GM18507 (cell line): ENCODE data around the gene GOLGA8R.
"Not testable (repeated sequence)": the region's sequence is repeated elsewhere in the genome, so short reads cannot be mapped to it uniquely, and the experiment has no call there.

ENCODE experiments used
- DNase-seq: peaks from one replicate; pipeline ENCODE4 v3.0.0; 2011; ENCODE audit warnings: low read depth; ENCODE audit not compliant: insufficient read length; ENCODE audit errors: extremely low spot score
- FAIRE-seq: peaks from 2 replicates; lab custom pipeline; 2011; peaks lifted over from hg19 to GRCh38; lab: Jason Lieb, UNC

Gene GOLGA8R, protein sequence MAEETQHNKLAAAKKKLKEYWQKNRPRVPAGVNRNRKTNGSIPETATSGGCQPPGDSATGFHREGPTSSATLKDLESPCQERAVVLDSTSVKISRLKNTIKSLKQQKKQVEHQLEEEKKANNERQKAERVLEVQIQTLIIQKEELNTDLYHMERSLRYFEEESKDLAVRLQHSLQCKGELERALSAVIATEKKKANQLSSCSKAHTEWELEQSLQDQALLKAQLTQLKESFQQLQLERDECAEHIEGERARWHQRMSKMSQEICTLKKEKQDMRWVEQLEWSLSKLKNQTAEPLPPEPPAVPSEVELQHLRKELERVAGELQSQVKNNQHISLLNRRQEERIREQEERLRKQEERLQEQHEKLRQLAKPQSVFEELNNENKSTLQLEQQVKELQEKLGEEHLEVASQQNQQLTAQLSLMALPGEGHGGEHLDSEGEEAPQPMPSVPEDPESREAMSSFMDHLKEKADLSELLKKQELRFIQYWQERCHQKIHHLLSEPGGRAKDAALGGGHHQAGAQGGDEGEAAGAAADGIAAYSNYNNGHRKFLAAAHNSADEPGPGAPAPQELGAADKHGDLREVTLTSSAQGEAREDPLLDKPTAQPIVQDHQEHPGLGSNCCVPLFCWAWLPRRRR

DNA sequence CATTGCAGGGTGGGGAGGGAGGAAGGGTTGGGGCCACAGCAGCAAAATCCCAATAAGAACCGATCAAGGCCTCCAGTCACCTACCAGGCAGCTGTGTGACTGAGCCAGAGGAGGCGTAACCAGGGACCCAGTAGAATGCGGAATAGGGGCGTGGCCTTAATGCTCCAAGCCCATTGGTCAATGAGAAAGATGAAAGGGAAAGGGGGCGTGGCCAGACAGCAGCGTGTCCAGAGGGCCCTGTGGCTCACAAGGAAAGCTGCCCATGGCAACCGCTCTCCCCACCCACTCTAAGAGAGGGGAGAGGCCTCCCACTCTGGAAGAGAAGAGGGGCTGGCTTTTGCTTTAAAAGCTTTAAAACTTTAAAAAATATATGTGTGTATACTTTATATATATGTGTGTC, at the start of gene GOLGA8R:
GOLGA8R (minus strand) TSS at position 101 of the 400 bp plus-strand sequence; CDS start at position 3, 98 bp downstream.
- DNase-seq = not testable (repeated sequence)

DNA sequence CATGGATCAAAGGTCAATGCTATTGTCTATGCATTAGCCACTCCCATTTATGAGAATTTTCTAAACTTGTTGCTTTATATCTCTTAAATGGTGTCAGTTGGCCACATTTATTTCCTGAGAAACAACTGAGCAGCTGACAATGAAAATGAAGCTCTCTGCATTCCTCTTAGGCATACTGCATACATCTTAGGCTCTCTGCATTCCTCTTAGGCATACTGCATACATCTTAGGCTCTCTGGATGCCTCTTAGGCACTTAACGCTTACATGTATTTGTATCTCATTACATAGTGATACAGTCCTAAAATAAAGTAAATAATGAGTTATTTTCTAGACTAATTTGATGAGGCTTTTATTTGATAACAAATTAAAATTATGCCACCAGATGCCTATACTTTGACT, 49.8 kb upstream of the GOLGA8R start:
- DNase-seq, FAIRE-seq: not testable (repeated sequence)

More for the DNA sequence above, at the start of gene GOLGA8R:
- FAIRE-seq = not testable (repeated sequence)

DNA sequence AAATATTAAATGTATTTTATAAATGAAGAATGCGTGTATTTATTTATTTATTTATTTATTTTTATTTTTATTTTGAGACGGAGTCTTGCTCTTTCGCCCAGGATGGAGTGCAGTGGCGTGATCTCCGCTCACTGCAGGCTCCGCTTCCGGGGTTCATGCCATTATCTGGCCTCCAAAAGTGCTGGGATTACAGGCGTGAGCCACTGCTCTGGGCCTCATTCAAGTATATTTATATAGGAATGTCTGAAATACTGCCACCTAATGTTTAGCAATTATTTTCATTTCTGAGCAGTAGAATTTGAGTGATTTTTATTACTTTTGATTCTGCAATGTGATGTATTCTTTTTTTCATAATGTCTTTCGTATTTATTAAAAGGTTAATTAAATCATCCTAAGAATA, 48.1 kb upstream of the GOLGA8R start:
- not testable (repeated sequence) for DNase-seq, FAIRE-seq

DNA sequence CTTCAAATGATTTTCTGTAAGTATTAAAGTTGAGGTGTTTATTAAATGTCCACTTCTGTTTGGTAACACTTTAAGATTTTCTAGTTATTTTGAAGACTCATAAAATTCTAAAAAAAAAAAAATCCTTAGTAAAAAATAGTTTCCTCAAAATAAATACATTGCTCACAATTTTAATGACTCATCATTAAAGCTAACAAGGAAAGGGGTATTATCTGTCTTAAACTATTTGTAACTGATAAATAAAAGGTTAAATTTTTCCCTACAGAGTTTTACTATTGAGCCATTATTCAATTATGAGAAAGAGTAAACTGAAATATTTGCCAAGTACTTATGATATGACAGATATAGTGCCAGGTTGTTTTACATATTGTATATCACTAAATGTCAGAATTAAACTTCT, 38.6 kb upstream of the GOLGA8R start:
- FAIRE-seq, DNase-seq: not testable (repeated sequence)

DNA sequence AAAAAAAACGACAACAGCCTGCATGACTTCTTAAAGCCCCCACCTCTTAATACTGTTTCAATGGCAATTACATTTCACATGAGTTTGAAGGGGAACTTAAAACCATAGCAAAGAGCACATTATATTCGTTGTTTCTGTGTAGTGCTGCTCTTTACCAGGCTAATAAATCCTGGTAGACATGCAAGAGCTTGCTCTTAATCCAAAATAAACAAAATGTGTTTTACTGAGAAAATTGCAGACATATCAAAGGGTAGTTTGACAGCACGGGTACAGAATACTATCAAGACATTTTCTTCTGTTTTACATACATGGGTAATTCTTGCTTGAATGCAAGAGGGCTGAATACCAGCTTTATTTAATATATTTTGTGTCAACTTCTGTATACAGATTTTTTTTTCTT, 24.3 kb upstream of the GOLGA8R start:
- not testable (repeated sequence) for DNase-seq, FAIRE-seq

DNA sequence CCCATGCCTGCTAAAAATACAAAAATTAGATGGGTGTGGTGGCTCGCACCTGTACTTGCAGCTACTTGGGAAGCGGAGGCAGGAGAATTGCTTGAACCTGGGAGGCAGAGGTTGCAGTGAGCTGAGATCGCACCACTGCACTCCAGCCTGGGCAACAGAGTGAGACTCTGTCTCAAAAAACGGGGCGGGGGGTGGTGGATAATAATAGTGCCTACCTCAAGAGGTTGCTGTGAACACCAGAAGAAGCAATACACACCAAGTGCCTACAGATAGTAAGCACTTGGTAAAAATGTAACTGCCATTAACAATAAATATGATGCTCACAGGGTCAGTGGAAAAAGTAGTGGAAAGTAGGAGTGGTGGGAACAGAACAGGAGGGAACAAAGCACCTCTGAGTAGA, 21.8 kb upstream of the GOLGA8R start:
- DNase-seq, FAIRE-seq: not testable (repeated sequence)

DNA sequence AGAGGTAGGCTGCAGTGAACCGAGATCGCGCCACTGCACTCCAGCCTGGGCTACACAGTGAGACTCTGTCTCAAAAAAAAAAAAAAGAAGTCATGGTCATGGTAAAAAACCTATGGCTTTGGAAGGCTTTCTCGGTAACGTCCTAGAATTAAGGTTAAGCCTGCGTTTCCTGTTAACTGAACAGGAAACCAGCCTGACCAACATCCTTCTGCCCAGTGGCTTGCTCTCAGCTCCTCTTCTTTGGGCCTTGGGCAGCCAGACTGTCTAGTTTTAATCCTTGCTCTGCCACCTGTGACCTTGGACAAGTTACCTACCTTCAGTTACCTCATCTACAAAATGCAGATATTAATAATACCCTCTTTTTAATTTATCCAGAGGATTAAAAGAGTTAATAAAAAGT, 6.7 kb upstream of the GOLGA8R start:
- not testable (repeated sequence) for FAIRE-seq, DNase-seq

DNA sequence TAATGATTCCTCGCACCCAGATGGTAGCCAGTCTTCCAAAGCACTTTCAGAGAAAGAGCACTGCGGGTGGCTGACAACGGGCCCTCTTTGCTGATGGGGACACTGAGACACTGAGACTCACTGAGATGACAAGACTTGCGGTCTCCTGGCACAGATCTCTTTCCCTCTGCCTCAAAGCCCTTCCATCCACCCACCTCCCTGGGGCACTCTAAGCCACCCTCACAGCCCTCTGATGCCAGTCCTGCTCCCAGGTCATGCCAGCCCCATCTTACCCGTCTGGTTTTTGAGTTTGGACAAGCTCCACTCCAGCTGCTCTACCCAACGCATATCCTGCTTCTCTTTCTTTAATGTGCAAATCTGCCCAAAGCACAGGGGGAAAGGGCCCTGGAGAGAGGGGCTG, 6.4 kb downstream of the GOLGA8R start:
- FAIRE-seq, DNase-seq: not testable (repeated sequence)

DNA sequence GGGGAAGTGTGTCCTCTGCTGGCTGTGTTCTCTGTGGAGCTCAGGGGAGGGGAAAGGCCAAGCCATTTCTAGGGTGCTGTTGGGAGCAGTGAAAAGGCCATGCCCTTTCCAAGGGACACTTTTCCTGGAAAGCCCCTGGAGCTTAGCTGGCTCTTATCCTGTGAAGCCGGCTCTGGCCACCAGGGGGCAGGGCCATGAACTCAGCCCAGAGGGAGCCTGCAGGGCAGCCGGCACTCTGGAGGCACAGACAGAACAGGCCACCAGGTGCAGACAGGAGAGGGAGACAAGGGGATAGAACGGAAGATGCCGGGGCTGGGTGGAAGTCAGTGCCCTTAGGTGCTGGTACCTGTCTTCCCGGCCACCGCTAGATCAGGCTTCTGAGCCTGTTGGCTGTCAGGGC, 15.1 kb downstream of the GOLGA8R start:
- not testable (repeated sequence) for FAIRE-seq, DNase-seq

DNA sequence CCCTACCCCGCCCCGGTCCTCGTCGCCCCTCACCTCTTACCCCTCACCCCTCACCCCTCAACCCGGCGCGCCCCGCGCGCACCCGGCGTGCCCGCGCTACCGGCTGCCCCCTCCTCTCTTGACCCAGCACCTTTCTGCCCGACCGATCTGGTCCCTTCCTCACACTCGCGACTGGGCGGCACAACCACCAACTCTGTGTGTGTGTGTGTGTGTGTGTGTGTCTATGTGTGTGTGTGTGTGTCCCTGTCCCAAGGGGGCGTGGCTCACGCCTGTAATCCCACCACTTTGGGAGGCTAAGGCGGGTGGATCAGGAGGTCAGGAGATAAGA, 20.4 kb downstream of the GOLGA8R start:
- not testable (repeated sequence) for FAIRE-seq

DNA sequence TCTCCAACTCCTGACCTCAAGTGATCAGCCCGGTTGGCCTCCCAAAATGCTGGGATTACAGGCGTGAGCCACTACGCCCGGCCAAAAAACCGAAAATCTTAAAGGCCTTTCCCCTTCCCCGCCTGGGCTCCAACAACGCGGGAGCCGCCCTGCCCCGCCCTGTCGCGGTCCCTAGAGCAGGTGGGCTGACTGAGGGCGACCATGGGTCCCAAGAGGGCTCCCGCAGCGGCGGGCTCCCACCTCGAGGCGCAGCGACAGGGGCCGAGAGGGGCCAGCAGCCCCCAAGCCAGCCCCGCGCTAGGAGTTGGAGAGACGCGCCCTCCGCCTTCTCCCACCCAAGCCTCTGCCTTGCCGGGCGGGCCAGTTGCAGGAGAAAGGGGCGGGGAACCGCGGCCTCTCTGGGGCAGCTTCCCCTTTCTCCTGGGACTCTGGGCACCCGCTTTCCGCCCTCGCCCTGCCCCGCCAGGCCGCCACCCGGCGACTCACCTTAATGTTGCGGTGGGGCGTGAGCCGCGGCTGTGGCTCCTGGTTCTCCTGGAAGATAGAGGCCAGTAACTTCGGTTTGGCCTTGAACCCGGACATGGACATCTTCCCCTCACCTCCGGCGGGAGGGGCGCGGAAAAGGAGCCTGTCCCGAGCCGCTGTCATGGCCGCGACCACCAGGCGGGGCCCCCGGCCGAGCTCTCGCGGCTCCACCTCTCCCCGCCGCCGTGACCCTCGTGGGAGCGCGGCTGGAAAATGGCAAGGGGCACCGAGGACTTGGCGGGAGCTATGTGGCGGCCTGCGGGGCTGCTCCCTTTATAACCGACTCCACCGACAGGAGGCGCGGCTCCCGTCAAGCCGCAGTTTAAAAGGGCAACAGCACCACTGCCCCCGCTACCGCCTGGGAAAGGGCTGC, 21.0 kb downstream of the GOLGA8R start, which contains the start of gene CHRFAM7A:
CHRFAM7A (minus strand) TSS at position 775 of the 898 bp plus-strand sequence. CDS start 10,189 bp downstream, outside the sequence.
- not testable (repeated sequence) for DNase-seq, FAIRE-seq

More for the DNA sequence above, 20.4 kb downstream of the GOLGA8R start:
- DNase-seq = not testable (repeated sequence)

DNA sequence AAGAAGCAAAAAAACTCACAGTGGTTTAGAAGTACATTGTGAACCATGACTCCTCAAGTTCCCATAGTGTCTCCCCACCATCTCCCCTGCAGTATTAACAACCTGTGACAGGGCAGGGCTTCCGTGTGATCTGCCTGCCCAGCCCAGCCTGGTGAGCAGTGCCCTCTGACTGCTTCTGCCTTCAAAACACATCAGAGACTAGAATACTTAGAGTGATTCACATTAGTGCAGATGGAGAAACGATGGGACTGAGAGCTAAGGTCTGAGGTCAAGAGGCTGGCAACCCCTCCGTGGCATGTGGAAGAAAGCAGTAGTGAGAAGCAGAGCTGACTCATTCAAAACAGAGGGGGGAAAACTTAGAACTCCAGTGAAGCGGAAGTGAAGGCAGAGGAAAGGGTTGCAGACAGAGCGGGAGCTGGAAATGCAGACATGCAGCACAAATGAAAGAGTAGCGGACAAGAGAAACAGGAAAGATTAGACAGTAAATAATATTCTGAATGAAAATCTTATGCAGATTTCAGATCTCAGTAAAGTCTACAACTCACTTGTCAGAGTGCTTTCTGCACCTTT, 27.7 kb downstream of the GOLGA8R start:
- not testable (repeated sequence) for DNase-seq, FAIRE-seq

DNA sequence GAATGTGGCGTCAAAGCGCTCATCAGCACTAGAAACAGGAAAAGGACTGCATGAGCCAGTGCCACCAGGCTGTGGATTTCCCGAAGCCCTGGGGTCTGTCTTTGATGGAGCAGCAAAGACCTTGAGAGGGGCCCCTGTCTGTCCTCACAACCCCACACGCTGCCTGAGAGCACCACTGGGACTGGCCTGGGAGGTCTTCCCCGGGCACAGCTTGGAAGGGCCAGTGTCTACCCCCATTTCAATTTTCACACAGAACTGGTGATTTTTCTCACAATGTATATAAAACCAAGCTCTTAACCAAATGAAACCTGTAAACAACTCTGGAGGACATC, 37.0 kb downstream of the GOLGA8R start:
- DNase-seq, FAIRE-seq: not testable (repeated sequence)

DNA sequence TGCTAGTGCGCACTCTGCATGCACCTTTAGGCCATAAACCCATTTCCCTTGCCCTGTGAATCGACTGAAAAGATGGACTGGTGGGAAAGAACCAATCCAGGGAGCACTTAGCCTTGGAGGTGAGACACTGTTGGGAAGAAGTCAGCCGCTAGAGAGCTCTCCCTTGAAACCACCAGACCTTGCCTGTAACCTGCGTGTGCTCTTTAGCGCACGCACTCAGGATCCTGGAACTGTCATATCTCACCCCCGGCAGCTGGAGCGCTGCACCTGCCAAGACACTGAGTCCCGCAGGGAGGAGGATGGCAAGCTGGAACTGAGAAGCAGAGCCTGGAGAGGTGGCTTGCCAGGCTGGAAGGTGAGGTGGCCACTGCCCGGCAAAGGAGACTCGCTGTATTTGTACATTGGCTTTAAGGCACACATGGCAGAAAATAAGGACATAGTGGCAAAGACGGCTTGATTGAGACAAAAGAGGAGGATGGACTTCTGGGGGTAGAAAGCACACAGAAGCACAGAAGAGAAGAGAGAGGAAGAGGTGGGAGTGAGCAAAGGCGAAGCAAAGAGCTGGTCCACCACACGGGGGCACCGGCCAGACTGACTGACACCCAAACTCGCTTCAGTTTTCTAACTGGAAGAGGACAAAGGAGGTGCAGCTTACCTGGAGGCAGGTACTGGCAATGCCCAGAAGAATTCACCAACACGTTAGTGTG, 37.5 kb downstream of the GOLGA8R start:
- not testable (repeated sequence) for DNase-seq, FAIRE-seq

DNA sequence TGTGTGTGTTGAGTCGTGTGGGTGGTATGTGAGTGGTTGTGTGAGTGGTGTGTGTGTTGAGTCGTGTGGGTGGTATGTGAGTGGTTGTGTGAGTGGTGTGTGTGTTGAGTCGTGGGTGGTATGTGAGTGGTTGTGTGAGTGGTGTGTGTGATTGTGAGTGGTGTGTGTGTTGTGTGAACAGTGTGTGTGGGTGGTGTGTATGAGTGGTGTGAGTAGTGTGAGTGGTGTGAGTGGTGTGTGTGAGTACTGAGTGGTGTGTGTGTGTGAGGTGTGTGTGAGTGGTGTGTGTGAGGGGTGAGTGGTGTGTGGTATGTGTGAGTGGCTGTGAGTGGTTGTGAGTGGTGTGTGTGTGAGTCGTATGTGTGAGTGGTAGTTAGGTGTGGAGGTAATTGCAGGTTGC, 38.2 kb downstream of the GOLGA8R start:
- not testable (repeated sequence) for DNase-seq, FAIRE-seq

DNA sequence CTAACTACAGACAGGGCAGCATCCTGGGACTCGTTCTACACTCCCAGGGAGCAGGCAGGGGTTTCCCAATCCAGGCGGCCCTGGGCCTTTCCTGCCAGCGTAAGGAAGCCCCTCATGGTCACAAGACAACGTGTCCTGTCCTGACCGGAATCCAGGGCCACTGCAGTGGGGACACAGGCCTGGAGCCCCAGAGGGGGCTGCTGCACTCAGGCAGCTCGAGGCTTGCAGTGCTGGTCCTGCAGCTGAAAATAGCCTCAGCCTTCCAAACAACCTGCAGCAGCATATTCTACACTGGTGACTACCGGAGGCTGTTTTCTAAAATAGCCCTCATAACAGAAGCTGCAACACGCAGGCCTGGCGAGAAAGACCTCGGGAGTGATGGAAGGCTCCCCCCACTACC, 39.2 kb downstream of the GOLGA8R start:
- FAIRE-seq, DNase-seq: not testable (repeated sequence)

DNA sequence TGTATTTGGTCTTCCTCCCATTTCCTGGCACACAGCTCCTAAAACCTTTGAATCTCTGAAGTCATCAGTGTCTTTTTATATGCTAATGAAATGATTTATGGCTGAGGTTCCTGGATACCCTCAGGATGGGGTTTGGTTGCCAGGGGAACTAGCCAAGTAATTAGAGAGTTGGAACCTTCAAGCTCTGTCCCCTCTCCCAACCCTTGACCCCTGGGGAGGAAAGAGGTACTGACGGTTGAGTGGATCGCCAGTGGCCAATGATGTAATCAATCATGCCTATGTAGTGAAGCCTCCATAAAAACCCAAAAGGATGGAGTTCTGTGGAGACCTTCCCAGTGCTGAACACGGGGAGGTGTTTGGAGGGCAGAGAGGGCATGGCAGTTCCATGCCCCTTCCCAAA, 45.8 kb downstream of the GOLGA8R start:
- not testable (repeated sequence) for DNase-seq, FAIRE-seq

DNA sequence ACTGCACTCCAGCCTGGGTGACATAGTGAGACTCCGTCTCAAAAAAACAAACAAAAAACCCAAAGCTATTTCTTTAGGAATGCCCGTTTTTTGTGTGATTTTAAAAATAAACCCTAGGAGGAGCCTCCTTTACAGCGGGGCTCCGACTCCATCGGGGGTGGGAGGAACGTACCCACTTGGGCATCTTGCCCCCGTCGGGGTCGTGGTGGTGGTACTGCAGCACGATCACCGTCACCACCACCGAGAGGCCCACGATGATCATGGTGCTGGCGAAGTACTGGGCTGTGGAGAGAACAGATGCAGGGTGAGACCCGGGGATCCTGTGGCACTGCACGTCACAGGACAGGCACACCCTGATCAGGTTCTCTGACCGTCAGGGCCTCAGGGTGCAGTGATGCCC, 46.8 kb downstream of the GOLGA8R start:
- not testable (repeated sequence) for FAIRE-seq, DNase-seq
